ENCODE data around the gene KLHDC8B. TPM values are rescaled to one million over a fixed set of nuclear protein-coding genes. Genes with fewer than 3 reads are reported as not detected.
A peak's percentile ranks its signal among the peaks of the same experiment; 100 is the strongest.

Gene KLHDC8B
- total RNA-seq, 1 donor: 2.7 TPM

DNA sequence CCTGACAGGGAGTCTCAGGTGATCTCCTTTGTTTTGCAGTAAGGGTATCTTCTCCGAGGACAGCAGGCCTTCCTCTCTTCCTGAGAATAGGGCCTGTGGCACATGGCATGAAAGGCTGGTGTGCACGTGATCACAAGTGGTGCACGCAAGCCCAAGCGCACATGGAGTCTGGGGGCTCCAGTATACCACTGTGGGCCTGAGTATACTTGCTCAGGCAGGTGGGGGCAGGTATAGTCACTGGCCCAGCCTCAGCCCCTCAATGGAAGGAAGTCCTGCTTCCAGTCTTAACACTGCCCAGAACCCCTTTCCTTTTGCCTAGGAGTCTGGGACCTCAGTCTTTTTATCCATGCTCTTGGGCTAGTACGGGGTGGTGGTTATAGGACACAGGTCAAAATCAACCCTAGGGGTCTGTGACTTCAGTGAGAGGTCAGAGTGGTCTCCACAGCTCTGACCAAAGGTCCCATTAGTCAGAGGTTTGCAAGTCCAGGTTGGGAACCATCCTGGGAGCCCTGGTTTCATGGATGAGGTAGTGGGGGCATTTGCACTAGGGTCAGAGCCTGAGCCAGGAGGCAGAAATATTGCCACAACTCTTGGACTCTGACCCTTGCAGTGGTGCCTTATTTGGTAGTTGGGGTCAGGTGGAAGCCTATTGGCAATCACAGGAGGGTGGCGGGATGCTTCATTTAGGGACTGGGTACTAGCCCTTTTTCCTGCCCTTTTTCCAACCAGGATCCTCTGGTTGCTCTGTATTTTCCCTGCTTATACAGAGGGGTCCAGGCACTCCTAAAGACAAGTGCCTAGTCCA is 4.4 kb upstream of the KLHDC8B start:
- Histone ChIP-seq H3K4me3 (ENCODE audit: low read length) (no peak overlapping the region), H3K27me3 (ENCODE audit: insufficient read depth, low read length) (no peaks in the 10 kb centered on the region), H3K4me1 (ENCODE audit: insufficient read depth, low read length) (peaks cover 39% of the 10 kb centered on the region), H3K9me3 (ENCODE audit: low read depth, low read length) (no peaks in the 10 kb centered on the region)

GRCh38 chr3:49170744-49171118 is 667 bp upstream of the KLHDC8B start:
- Histone ChIP-seq H3K9me3 (ENCODE audit: low read depth, low read length) (no peaks in the 10 kb centered on the region), H3K4me3 (ENCODE audit: low read length) (peak overlapping the region; percentile 56), H3K4me1 (ENCODE audit: insufficient read depth, low read length) (peaks cover 29% of the 10 kb centered on the region), H3K27me3 (ENCODE audit: insufficient read depth, low read length) (no peaks in the 10 kb centered on the region)

GRCh38 chr3:49171775-49172500 is 540 bp downstream of the KLHDC8B start:
- H3K9me3 ChIP-seq (ENCODE audit: low read depth, low read length): no peaks in the 10 kb centered on the region
- H3K4me3 ChIP-seq (ENCODE audit: low read length): peak overlapping the region; percentile 56
- no peaks in the 10 kb centered on the region for H3K27me3 ChIP-seq (ENCODE audit: insufficient read depth, low read length)
- peaks cover 21% of the 10 kb centered on the region for H3K4me1 ChIP-seq (ENCODE audit: insufficient read depth, low read length)

DNA sequence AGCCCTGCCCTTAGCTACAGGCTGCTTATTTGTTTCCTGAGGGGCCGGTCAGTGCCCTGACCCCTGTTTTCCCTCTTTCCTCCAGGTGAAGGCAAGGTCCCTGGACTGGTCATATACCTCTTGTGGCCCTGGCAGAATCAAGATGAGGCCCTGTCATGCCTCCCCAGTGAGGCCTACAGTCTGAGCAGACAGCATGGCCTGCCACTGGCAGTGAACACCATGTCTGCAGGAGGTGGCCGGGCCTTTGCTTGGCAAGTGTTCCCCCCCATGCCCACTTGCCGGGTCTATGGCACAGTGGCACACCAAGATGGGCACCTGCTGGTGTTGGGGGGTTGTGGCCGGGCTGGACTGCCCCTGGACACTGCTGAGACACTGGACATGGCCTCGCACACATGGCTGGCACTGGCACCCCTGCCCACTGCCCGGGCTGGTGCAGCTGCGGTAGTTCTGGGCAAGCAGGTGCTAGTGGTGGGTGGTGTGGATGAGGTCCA is 1.2 kb downstream of the KLHDC8B start:
- no peaks in the 10 kb centered on the region for H3K27me3 ChIP-seq (ENCODE audit: insufficient read depth, low read length)
- H3K9me3 ChIP-seq (ENCODE audit: low read depth, low read length): no peaks in the 10 kb centered on the region
- peaks cover 20% of the 10 kb centered on the region for H3K4me1 ChIP-seq (ENCODE audit: insufficient read depth, low read length)
- no peak overlapping the region for H3K4me3 ChIP-seq (ENCODE audit: low read length)

DNA sequence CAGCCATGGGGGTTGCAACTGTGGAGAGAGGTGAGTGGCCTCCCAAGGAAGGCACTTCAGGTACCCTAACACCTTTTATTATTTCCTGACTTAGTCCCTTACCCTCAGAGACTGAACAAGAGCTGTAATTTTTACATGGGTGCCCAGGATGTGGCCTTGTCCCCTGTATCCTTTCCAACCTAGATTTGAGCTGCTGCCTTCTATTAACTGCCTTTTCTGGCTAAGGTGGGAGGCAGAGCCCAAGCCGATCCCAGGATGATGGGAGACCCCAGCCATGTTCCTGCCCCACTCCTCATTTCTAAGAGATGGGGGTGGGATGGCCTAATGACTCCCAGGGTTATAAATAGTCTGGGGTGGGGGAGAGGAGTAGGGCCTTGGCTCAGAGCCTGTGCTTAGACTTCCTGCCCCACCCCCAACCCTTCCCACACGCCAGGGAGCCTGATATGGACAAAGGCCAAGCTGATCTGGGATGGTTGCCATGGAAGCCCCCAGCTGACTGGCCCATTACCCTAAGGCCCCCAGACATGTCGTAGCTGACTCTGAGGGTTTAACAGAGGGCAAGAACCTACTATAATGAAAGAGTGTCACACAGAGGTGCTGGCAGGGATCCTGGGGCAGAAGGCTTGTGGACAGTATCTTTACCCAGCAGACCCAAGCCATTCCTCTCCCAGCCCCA is 1.9 kb downstream of the KLHDC8B start:
- Histone ChIP-seq H3K4me1 (ENCODE audit: insufficient read depth, low read length) (peaks cover 20% of the 10 kb centered on the region), H3K4me3 (ENCODE audit: low read length) (no peak overlapping the region), H3K9me3 (ENCODE audit: low read depth, low read length) (no peaks in the 10 kb centered on the region), H3K27me3 (ENCODE audit: insufficient read depth, low read length) (no peaks in the 10 kb centered on the region)

- Histone ChIP-seq H3K4me3 (ENCODE audit: low read length) (no peak overlapping the region), H3K9me3 (ENCODE audit: low read depth, low read length) (no peaks in the 10 kb centered on the region), H3K4me1 (ENCODE audit: insufficient read depth, low read length) (peaks cover 20% of the 10 kb centered on the region), H3K27me3 (ENCODE audit: insufficient read depth, low read length) (no peaks in the 10 kb centered on the region)
Observed at GRCh38 chr3:49173792-49174170, 2.4 kb downstream of the KLHDC8B start.

DNA sequence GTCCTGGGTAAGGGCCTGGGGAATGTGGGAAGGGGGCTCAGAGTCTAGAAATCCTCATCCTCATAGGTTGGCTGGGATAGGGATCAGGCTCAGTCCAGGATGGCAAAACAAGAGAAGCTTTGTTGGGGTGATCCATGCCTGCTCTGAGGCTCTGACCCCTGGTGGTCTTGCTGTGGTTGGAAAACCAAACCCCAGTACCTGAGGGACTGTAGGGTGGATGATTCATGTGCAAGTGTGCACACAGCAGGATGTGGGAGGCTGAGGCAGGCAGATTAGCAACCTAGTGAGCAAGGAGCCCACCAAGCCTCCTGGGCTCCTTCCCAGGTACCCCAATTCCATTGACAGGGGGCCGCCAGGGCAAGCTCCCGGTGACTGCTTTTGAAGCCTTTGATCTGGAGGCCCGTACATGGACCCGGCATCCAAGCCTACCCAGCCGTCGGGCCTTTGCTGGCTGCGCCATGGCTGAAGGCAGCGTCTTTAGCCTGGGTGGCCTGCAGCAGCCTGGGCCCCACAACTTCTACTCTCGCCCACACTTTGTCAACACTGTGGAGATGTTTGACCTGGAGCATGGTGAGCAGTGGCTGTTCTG is 3.1 kb downstream of the KLHDC8B start:
- Histone ChIP-seq H3K27me3 (ENCODE audit: insufficient read depth, low read length) (no peaks in the 10 kb centered on the region), H3K9me3 (ENCODE audit: low read depth, low read length) (no peaks in the 10 kb centered on the region), H3K4me1 (ENCODE audit: insufficient read depth, low read length) (peaks cover 20% of the 10 kb centered on the region), H3K4me3 (ENCODE audit: low read length) (no peak overlapping the region)

DNA sequence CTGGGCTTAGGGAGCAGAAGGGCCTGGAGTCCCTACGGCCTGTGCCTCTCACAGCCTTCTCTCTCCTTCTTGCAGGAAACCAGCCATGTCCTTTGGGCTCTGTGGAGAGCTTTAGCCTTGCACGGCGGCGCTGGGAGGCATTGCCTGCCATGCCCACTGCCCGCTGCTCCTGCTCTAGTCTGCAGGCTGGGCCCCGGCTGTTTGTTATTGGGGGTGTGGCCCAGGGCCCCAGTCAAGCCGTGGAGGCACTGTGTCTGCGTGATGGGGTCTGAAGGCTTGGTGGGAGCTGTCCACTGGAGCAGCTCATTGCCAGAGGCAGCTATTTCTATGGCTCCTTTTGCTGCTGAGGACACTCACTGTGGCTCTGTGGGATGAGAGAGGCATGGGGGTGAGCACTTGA is 4.1 kb downstream of the KLHDC8B start:
- Histone ChIP-seq H3K27me3 (ENCODE audit: insufficient read depth, low read length) (no peaks in the 10 kb centered on the region), H3K4me3 (ENCODE audit: low read length) (no peak overlapping the region), H3K4me1 (ENCODE audit: insufficient read depth, low read length) (peaks cover 20% of the 10 kb centered on the region), H3K9me3 (ENCODE audit: low read depth, low read length) (no peaks in the 10 kb centered on the region)

DNA sequence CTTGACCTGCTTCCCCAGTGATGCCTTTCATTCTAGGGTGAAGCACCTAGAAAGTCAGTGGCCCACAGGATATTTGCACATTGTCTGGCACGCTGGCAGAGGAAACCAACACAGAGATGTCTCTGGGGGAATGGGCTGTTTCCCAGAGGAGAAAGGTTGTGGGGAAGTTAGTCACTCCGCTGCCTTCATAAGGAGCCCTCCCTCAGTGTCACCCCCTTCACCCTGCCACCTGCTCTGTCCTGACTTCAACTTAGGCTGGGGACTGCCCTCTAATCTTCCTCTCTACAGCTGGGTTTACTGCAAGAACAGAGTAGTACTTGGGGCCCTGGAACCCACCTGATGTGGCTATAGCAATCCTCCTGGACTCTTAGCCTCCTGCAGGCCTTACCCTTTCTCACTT is 5.7 kb downstream of the KLHDC8B start:
- H3K9me3 ChIP-seq (ENCODE audit: low read depth, low read length): no peaks in the 10 kb centered on the region
- peaks cover 5% of the 10 kb centered on the region for H3K4me1 ChIP-seq (ENCODE audit: insufficient read depth, low read length)
- no peaks in the 10 kb centered on the region for H3K27me3 ChIP-seq (ENCODE audit: insufficient read depth, low read length)
- H3K4me3 ChIP-seq (ENCODE audit: low read length): no peak overlapping the region

GRCh38 chr3:49180116-49180515 is 8.7 kb downstream of the KLHDC8B start:
- no peaks in the 10 kb centered on the region for H3K9me3 ChIP-seq (ENCODE audit: low read depth, low read length)
- H3K4me3 ChIP-seq (ENCODE audit: low read length): no peak overlapping the region
- no peaks in the 10 kb centered on the region for H3K4me1 ChIP-seq (ENCODE audit: insufficient read depth, low read length)
- no peaks in the 10 kb centered on the region for H3K27me3 ChIP-seq (ENCODE audit: insufficient read depth, low read length)

GRCh38 chr3:49181351-49181750 is 10.0 kb downstream of the KLHDC8B start:
- Histone ChIP-seq H3K9me3 (ENCODE audit: low read depth, low read length) (no peaks in the 10 kb centered on the region), H3K4me1 (ENCODE audit: insufficient read depth, low read length) (no peaks in the 10 kb centered on the region)

DNA sequence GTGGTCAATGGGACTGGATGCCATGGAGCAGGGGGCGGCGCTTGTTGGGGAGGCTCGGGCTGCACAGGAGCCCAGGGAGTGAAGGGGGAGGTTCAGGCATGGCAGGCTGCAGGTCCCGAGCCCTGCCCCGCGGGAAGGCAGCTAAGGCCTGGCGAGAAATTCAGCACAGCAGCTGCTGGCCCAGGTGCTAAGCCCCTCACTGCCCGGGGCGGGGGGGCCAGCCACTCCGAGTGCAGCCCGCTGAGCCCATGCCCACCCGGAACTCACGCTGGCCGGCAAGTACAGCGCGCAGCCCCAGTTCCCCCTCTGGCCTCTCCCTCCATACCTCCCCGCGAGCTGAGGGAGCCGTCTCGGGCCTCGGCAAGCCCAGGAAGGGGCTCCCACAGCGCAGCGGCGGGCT is 11.3 kb downstream of the KLHDC8B start:
- H3K4me3 ChIP-seq (ENCODE audit: low read length): no peak overlapping the region
- no peaks in the 10 kb centered on the region for H3K9me3 ChIP-seq (ENCODE audit: low read depth, low read length)

More at GRCh38 chr3:49181351-49181750, 10.0 kb downstream of the KLHDC8B start:
- H3K27me3 ChIP-seq (ENCODE audit: insufficient read depth, low read length): no peaks in the 10 kb centered on the region
- no peak overlapping the region for H3K4me3 ChIP-seq (ENCODE audit: low read length)

DNA sequence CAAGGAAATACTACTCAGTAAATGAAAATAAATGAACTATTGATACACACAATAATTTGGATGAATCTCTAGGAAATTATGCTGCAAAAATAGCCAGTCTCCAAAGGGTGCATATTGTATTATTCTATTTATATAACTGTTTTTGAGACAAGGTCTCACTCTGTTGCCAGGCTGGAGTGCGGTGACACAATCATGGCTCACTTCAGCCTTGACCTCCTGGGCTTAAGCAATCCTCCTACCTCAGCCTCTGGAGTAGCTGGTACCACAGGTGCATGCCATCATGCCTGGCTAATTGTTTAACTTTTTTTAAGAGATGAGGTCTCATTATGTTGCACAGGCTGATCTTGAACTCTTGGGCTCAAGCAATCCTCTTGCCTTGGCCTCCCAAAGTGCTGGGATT is 12.5 kb downstream of the KLHDC8B start:
- Histone ChIP-seq H3K4me3 (ENCODE audit: low read length) (no peak overlapping the region), H3K9me3 (ENCODE audit: low read depth, low read length) (no peaks in the 10 kb centered on the region), H3K4me1 (ENCODE audit: insufficient read depth, low read length) (no peaks in the 10 kb centered on the region), H3K27me3 (ENCODE audit: insufficient read depth, low read length) (no peaks in the 10 kb centered on the region)

More for the DNA sequence above, 11.3 kb downstream of the KLHDC8B start:
- Histone ChIP-seq H3K4me1 (ENCODE audit: insufficient read depth, low read length) (no peaks in the 10 kb centered on the region), H3K27me3 (ENCODE audit: insufficient read depth, low read length) (no peaks in the 10 kb centered on the region)

GRCh38 chr3:49191741-49192140 is 20.3 kb downstream of the KLHDC8B start:
- no peak overlapping the region for H3K4me3 ChIP-seq (ENCODE audit: low read length)
- H3K27me3 ChIP-seq (ENCODE audit: insufficient read depth, low read length): no peaks in the 10 kb centered on the region
- H3K4me1 ChIP-seq (ENCODE audit: insufficient read depth, low read length): no peaks in the 10 kb centered on the region
- H3K9me3 ChIP-seq (ENCODE audit: low read depth, low read length): no peaks in the 10 kb centered on the region

- no peaks in the 10 kb centered on the region for H3K9me3 ChIP-seq (ENCODE audit: low read depth, low read length)
- H3K4me1 ChIP-seq (ENCODE audit: insufficient read depth, low read length): no peaks in the 10 kb centered on the region
- no peaks in the 10 kb centered on the region for H3K27me3 ChIP-seq (ENCODE audit: insufficient read depth, low read length)
- no peak overlapping the region for H3K4me3 ChIP-seq (ENCODE audit: low read length)
Observed at GRCh38 chr3:49198161-49198560, 26.8 kb downstream of the KLHDC8B start.
